SW 1271 (cell line): Measurements from ENCODE around the gene ALDH2.
"Not testable (repeated sequence)": the region's sequence is repeated elsewhere in the genome, so short reads cannot be mapped to it uniquely, and the experiment has no call there.

Source experiments
- DNase-seq, 2 experiments: peaks; one replicate each; lab custom pipeline; 2025; lab: John Stamatoyannopoulos, UW

ALDH2 gene

GRCh38 chr12:111766608-111767361, at the start of gene ALDH2:
Gene ALDH2, plus strand, starts transcription at chr12:111766933. Its CDS starts 50 bp downstream, at chr12:111766983.
- no peak for DNase-seq

GRCh38 chr12:111719316-111719715, 47.4 kb upstream of the ALDH2 start:
- not testable (repeated sequence) for DNase-seq

- DNase-seq, result no peak
Observed at GRCh38 chr12:111720457-111720856, 46.3 kb upstream of the ALDH2 start.

GRCh38 chr12:111723646-111724360, 42.9 kb upstream of the ALDH2 start:
- DNase-seq, result not testable (repeated sequence)

DNA sequence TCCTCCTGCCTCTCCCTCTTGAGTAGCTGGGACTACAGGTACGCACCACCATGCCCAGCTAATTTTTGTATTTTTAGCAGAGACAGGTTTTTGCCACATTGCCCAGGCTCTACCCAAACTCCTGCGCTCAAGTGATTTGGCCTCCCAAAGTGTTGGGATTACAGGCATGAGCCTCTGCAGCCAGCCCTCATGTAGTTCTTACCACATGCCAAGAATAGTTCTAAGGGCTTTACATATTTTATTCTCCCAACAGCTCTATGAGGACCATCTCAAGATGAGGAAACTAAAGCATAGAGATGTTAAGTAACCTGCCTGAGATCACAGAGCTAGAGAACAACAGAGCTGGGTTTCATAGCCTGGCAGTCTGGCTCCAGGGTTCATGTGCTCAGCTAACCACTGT, 37.9 kb upstream of the ALDH2 start:
- DNase-seq, result no peak

- no peak for DNase-seq
Observed at GRCh38 chr12:111730420-111730819, 36.3 kb upstream of the ALDH2 start.

- no peak for DNase-seq
Observed at GRCh38 chr12:111732786-111733185, 33.9 kb upstream of the ALDH2 start.

DNA sequence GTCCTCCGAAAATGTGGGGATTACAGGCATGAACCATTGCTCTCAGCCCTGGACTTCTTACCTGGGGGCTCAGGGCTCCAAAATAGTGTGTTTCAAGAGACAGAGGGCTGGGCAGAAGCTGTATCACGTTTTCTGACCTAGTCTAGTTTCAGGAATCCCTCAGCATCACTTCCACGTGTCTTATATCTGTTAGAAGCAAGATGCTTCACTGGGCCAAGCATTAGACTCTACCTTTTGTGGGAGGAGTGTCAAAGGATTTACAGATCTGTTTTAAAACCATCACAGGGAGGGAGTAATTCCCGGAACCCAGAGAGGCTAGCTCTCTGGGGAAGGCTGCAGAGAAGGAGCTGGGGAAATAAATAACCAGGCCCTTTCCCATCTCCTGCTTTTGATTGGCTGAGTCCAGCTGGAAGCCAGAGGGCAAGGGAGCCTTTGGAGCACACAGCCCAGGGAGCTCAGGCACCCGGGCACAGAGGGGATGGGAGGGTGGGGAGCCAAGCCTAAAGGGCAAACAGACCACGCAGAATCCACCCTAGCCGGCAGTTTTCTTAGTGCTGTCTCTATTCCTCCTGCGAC, 33.3 kb upstream of the ALDH2 start:
- DNase-seq, result no peak

GRCh38 chr12:111739524-111739923, 27.2 kb upstream of the ALDH2 start:
- not testable (repeated sequence) for DNase-seq

- no peak for DNase-seq
Observed at GRCh38 chr12:111741235-111741812, 25.4 kb upstream of the ALDH2 start.

DNA sequence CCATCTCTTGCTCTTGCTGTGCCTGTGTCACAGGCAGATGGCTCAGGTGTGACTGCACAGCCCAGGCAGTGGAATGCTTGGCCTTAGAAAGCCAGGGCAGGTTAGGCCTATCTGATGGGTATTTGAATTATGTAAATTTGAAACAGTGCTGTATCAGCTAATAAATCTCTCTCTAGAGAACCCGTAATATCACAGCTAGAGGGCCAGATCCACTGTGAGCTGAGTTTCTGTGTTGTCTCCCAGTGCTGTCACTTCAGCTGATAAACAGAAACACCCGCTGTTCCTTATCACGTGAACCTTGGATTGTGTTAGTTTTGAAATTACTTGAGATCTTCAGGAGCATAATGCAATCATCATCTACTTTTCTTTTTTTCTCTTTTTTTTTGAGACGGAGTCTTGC, 21.5 kb upstream of the ALDH2 start:
- DNase-seq, result no peak

GRCh38 chr12:111747333-111747732, 19.4 kb upstream of the ALDH2 start:
- no peak for DNase-seq

DNA sequence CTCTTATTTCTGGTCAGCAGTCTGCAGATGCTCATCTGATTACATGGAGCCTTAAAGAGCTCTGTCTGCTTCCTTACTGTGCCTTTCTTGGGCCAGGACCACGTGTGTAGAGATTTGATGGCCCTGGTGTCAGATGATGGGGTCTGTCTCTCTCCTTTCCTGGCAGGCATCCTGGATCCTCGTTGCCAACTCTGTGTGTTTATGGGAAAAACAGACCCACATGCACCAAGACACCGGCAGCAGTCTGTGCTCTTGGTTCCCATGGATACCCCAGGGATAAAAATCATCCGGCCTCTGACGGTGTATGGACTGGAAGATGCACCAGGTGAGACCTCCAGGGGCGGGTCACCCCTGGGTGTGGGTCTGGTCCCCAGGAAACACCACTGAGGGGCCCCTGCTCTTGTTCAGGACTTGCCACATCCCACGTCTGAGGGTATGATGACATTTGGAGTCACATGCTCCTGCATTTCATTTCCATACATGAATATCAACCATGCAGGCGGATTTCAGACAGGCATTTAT, 18.5 kb upstream of the ALDH2 start:
- no peak for DNase-seq

DNA sequence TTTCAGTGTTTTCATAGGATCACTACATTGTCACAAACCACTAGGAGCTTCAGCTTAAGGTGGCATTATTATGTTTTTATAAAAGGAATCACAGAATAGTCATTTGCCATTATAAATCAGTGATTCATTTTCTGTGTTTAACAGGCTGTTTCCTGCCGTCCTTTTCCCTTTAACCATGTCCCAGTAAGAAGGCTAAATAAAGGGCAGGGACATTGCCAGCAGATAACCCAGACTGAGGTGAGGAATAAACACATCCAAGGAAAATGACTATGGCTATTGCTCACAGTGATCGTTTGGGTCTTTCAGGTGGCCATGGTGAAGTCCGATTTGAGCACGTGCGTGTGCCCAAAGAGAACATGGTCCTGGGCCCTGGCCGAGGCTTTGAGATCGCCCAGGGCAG, 17.9 kb upstream of the ALDH2 start:
- no peak for DNase-seq

DNA sequence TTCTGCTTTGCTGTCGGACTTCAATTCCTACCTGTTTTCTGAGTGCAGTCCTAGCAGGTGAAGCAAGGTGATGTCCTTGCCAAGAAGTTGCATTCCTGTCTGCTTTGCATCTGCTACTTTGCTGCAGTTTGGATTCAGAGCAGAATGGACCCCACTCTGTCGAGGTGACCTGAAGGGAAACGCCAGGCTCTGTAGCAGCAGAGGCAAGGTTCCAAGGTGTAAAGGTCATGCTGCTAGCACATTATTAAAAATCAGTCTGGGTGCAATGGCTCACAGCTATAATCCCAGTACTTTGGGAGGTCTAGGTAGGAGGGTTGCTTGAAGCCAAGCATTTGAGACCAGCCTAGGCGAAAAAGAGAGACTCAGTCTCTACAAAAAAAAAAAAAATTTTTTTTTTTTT, 17.3 kb upstream of the ALDH2 start:
- DNase-seq, result no peak

DNA sequence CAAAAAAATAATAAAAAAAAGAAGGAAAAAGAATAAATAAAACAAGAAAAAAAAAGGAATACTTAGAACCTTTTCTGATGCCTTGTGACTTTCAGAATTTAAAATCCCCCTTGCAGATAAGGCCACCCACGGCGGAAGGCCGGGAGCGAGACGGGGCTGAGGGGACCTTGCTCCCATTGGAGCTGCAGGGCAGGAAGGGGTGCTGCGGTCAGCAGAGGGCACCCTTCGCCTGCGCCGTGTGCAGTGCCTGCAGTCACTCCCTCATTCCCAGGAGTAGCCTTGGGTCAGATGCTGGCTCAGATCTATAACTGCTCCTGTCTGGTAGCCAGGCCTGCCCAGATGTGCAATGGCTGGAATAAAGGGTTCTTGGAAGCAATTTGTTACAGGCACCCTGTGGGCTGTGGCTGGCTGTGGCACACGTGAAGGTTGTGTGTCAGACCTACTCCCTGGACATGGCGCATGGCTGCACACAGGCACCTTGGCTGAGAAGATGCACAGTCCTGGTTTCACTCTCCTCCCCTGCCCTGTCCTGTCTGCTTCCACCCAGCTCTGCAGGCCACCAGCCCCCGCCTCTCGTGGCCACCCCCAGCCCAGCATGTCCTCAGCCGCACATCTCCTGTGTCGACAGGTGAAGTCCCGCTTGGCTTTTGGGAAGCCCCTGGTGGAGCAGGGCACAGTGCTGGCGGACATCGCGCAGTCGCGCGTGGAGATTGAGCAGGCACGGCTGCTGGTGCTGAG, 13.4 kb upstream of the ALDH2 start:
- DNase-seq, result peak in 1 of 2 experiments; percentile 19

DNA sequence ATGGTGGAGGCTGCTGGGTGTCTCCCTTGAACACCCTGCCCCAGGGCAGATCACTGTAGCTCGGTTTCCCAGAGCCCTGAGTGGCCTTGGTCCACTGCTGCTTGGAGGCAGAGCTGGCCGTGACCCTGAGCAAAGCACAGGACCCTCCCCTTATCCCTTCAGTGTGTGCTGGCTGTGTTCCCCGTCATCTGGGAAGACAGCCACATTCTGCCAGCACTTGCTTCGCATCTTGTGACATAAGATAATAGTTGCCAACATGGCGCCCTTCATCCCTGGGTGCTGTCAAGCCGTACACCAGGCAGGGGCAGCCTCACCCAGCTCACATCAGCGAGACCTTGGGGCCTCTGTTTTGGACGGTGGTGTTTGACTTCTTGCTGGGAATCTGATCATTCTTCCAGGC, 12.1 kb upstream of the ALDH2 start:
- DNase-seq, result no peak

- no peak for DNase-seq
Observed at GRCh38 chr12:111756196-111756595, 10.5 kb upstream of the ALDH2 start.

DNA sequence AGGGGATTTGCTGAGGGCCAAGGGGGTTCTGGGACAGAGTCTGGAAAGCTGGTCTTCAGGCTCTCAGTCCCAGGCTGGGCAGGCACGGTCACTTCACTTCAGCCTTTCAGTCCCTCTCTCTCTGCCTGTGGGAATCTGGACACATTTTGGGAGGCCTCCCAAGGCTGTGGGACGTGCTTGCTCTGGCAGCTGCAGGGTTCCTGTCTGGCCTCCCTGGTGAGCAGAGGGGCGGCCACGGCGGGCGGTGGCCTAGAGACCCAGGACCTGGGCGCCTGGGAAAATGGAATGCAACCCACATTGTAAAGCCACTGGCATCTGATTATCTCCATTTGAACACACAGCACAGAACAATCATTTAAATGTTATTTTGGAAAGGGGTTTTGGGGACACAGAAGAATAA, 10.1 kb upstream of the ALDH2 start:
- no peak for DNase-seq

- DNase-seq, result no peak
Observed at GRCh38 chr12:111757361-111758119, 9.2 kb upstream of the ALDH2 start.

- DNase-seq, result no peak
Observed at GRCh38 chr12:111758120-111758561, 8.6 kb upstream of the ALDH2 start.
